ENCODE data around the gene RAD51B.

The RAD51B gene

GRCh38 chr14:68571114-68571591 is 751.6 kb downstream of the RAD51B start:
- no peak for DNase-seq

GRCh38 chr14:68571928-68572525 is 752.4 kb downstream of the RAD51B start:
- DNase-seq = no peak

- no peak for DNase-seq
Observed at GRCh38 chr14:68573126-68573525, 753.5 kb downstream of the RAD51B start.

- DNase-seq = no peak
Observed at GRCh38 chr14:68573722-68574121, 754.1 kb downstream of the RAD51B start.

- no peak for DNase-seq
Observed at GRCh38 chr14:68574461-68574860, 754.9 kb downstream of the RAD51B start.

- no peak for DNase-seq
Observed at GRCh38 chr14:68574906-68575305, 755.3 kb downstream of the RAD51B start.

- DNase-seq = no peak
Observed at GRCh38 chr14:68575426-68575825, 755.8 kb downstream of the RAD51B start.

- no peak for DNase-seq
Observed at GRCh38 chr14:68576031-68576430, 756.5 kb downstream of the RAD51B start.

- DNase-seq = no peak
Observed at GRCh38 chr14:68576496-68577244, 757.1 kb downstream of the RAD51B start.

- no peak for DNase-seq
Observed at GRCh38 chr14:68577802-68578541, 758.4 kb downstream of the RAD51B start.

GRCh38 chr14:68578597-68578996 is 759.0 kb downstream of the RAD51B start:
- no peak for DNase-seq

GRCh38 chr14:68580096-68580645 is 760.6 kb downstream of the RAD51B start:
- no peak for DNase-seq

GRCh38 chr14:68580671-68581070 is 761.1 kb downstream of the RAD51B start:
- DNase-seq = no peak

GRCh38 chr14:68583548-68584280 is 764.1 kb downstream of the RAD51B start:
- no peak for DNase-seq

- no peak for DNase-seq
Observed at GRCh38 chr14:68584786-68585185, 765.2 kb downstream of the RAD51B start.

- DNase-seq = no peak
Observed at GRCh38 chr14:68585690-68586089, 766.1 kb downstream of the RAD51B start.

GRCh38 chr14:68586896-68587751 is 767.5 kb downstream of the RAD51B start:
- no peak for DNase-seq

GRCh38 chr14:68587931-68588330 is 768.4 kb downstream of the RAD51B start:
- DNase-seq = no peak

GRCh38 chr14:68589447-68590200 is 770.0 kb downstream of the RAD51B start:
- DNase-seq = no peak

GRCh38 chr14:68590201-68590522 is 770.6 kb downstream of the RAD51B start:
- no peak for DNase-seq

- no peak for DNase-seq
Observed at GRCh38 chr14:68591786-68592185, 772.2 kb downstream of the RAD51B start.
